Pulmonary artery endothelial cell (primary cell): ENCODE data around the gene DDO. TPM values are rescaled to one million over a fixed set of nuclear protein-coding genes. Genes with fewer than 3 reads are reported as not detected.
"Not testable (repeated sequence)": the region's sequence is repeated elsewhere in the genome, so short reads cannot be mapped to it uniquely, and the experiment has no call there.

Experiments used
- DNase-seq: peaks from one replicate; pipeline ENCODE4 v3.0.0-alpha.2; 2011; ENCODE audit warnings: low read depth, low spot score
- total RNA-seq: library from RNA; depleted of rRNA; stranded (reverse); fragments of >200 nt; gene quantifications from 2 replicates; pipeline ENCODE4 v1.2.3, GENCODE V29; 2014

DDO gene
- total RNA-seq, 1 donor from 2014 or later, result 0.53 TPM

DNA sequence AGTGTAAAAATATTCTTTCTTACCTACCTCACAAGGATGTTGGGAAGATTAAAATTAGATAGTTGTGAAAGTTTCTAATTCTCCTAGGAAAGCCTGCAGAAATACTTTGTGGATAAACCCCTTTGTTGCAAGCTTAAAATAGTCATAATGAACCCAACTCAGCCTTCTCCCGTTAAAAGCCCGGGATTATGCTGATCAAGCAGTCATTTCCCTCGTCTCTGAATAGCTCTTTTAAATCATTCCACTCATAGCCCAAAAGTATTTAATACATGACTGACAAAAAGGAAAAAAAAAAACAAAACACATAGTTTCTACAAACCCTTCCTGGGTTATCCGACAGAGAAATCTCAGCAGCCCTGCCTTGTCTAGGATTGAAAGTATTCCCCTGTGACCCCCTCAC, 46.3 kb downstream of the DDO start:
- no peak for DNase-seq

DNA sequence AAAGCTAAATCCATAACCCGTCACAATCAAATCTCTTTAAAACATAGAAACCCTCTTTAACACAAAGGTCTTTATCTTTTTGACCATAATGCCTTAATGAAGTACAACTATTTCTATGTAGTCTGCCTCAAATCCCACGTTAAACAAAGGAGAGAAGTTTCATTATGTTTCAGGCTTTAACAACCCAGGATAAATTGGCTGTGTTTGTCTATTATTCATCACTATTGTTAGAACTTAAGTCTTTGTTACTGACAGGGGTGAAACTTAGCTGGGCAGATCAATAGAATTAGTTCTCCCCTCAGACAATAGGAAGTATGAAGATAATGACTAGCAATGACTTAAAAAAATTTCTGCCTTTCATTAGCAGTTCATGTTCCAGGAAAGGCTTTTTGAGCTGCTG, 47.1 kb downstream of the DDO start:
- no peak for DNase-seq

DNA sequence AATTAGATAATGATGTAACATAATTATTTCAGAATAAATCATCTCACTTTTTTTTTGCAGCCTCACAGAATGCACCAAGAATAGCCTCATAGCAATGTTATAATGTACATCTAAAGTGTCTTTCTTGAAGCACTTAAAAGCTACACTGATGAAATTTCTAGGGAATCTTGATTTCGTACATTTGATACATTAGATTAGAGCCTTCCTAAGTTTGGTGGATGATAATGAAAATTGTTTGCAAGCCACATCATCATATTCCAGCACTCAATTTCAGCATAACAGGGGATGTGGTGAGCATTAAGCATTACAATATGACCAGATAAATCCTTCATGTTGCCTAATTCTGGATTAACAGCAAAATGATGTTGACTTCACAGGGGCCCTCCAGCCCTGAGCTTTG, 47.5 kb downstream of the DDO start:
- no peak for DNase-seq

DNA sequence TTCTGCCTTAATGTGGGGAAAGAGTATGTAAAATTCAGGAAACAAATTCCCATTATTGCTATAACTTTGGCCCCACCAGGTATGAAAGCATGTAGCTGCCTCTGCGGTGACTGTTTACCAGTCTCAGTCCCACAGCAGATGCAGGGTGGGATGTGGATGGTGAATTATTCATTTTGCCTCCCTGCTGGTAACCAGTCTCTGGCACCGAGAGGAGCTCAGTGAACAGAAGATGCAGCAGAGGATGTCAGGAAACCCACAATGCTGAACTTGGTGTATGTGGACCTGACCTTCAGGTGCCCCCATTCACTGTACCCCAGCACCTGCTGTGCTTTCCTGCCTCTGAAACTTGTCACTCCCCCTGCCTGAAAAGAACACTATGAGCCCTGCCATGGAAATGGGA, 48.4 kb downstream of the DDO start:
- DNase-seq, result no peak

DNA sequence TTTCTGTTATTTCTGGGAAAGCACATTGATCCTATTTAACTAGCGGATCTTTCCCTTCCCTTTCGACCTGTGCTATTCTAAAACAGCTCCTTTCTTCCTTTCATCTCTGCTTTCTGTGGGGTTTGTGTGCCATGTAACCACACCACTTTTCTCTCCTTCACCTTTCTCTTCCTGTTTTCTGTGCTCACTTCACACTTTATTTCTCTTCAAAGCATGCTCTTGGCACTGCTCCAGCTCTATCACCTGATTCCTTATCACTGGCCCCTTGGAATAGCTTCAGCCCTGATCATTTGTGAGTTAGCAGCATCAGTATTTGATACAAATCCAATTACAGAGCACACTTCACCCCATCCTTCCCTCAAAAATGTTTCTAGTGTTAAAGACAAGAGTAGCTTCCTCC, 49.1 kb downstream of the DDO start:
- no peak for DNase-seq

DNA sequence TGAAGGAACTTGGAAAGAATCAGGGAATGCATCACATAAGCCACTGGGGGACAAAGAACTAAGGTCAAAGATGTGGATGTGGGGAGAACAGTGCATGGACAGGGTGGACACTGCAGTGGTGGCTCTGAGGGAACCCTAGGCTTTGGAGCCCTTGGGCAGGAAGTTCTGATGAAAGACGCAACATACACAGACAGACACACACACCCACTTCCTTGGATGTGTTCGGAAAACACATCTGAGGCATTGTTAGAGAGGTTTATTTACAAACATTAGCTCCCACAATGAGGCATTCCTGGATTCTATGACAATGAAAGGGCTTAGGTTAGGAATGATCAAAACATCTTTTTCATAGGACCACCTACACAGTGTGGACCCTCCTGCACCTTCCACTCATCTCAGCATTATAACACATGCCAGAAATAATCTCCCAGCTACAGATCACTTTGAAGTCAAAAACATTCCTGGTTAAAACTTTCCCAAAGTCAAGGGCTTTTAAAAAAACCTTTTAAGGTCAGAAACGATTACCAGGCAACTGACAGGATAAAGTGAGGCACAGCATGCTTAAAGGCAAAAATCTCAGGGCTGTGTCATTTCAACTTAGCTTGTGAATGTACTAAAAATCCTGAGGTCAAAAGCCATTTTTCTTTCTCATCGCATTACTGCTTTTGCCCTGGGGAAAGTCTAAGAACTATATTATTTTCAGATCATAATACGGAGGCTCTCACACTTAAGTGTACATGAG, 50.8 kb downstream of the DDO start:
- DNase-seq, result no peak

DNA sequence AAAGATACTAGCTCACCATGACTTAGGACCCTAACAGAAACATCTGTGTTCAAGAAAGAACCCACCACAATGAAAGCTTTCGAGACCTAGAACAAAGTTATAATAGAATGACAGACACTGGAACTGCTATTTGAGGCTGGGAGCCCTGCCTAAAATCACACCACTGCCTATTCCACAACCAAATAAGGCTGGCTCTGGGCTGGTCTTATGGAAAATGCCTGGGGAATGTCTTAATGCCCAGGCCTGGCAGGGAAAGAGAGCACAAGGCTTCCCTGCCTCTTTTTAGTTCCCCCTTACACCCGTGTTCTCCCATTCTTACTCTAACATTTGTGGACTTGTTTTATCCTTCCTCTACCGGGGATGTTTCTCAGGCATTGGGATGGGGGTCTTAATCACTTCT, 51.6 kb downstream of the DDO start:
- DNase-seq, result no peak

DNA sequence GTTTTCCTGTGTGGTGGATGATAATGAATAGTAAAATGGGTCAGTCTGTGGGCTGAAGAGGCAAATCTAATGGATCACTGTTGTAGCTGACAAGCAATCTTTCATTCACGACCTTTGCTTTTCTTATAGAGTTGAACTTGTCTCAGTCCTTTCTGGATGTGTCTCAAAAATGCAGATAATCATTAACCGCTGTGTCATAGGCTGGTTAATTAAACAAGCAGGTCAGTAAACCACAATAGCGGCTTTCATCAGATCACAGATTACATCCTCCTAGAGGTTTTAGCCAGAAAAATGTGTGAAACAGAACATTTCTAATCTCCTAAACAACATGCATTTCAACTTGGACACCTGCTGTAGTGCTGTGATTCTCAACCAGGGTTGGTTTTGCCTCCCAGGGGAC, 54.7 kb downstream of the DDO start:
- DNase-seq, result no peak

DNA sequence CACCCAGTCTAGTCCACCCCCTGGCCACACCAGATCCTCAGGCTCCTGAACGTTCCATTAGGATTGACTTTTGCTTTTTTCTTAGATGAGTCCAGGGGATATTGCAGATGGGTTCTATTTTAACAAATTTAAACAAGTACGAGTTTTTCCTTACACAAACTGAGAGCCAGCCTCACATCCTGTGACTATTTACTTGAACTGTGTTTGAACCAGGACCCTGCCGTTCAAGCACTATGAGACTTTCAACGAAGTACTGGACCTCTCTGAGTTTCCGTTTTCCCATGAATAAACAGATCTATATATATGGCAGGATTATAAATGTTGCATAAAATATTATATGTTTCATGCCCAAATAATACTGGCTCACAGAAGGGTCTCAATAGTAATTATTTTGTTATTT, 55.8 kb downstream of the DDO start:
- DNase-seq, result no peak

DNA sequence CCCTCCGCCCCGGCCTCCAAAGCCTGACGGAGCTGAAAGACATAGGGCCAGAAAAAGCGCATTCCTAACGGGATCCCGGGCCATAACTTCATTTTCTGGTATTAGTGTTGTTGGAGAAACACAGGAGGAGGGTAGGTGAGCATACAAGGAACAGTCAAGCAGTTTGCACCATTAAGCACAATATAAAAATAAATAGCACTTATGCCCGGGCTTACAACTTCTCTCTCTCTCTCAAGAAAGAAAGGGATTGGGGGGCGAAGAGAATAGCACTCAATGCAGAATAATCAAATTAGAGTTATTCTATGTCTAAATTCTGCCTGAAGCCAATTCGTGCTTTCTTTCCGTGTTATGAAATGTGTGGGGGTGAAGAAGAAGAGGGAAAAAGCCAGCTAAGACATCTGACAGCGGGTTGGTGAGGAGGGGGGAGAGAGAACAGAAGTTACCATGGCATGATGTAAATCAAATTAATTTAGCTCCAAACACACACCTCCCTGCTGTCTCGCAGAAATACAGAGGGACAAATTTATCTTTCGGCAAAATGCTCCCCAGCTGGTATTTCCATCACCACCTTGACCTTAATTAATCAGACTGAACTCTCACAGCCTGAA, 56.7 kb downstream of the DDO start:
- no peak for DNase-seq

DNA sequence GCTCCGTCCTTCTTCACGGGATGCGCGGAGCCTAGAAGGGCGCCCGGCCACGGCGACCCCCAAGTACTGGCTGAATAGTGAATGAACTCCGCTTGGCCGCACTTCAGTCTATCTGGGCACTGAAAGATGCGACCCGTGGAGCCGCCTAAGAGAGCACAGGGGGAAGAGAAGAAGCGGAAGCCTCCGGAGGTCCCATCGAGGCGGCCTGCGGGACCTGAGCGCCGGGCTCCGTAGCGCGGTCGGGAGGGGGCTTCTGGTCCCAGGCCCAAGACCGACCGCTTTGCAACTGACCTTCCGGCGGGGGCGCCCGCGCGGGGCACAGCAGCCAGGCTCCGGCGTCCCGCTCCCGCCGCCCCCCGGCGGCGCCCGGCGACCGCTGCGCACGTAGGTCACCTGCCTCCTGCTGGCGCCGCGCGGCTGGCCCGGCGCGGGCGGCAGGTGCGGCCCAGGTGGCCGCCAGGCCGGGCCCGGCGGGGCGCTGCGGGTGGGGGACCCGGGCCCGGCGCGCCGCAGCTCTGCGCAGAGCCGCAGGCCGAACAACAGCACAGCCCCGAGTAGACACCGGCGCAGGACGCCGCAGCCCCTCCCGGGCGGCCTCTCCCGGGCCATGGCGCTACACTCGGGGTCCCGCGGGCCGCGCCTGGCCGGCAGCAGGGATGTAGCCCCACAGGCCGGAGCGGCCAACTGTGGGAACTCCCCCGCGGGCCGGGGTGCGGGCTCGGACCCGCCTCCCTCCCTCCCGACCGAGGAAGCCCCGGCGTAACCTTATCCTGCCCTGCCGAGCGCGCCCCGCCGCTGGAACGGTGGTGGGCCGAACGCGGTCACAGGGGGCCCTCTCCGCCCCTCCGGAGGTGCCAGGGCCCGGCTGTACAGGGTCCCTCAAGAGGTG, 57.5 kb downstream of the DDO start, which contains the start of gene METTL24:
TSS of gene METTL24 (minus strand) at position 686 of the 889 bp plus-strand sequence. CDS start at position 609, 77 bp downstream.
- no peak for DNase-seq

DNA sequence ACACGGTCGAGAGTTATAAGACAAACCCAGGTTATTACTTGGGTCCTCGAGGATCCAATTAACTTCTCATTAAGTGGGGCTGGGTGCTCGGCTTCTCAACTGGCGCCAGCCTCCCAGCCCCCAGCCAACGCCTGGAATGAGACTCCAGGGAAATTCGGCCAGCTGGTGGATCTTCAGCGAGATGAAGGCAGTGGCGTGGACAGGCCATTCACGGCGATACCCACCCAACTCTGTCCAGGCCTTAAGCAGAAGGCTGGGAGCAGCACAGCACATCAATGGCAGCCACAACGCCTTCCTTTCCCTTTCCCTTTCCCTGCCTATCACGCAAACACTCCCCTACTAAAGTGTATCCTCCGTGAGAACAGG, 58.1 kb downstream of the DDO start:
- DNase-seq, result no peak

DNA sequence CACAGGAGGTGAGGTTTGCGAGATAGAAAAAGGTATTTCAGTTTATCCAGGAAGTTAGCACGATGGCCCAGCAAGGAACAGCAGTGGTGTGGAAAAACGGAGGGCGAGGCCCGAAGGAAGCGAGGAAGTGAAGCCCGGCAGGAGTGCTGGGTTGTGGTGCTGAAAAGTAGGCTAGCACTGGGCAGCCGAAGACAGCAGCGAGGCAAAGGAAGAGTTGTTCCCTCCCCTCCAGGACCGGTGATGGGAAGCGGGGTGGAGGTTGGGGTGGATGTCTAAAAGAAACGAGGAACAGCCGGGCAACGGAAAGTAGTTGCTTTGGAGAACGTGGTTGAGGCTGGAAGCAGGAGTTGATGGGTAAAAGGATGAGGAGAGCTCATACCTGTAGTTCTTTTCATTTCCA, 58.6 kb downstream of the DDO start:
- no peak for DNase-seq

DNA sequence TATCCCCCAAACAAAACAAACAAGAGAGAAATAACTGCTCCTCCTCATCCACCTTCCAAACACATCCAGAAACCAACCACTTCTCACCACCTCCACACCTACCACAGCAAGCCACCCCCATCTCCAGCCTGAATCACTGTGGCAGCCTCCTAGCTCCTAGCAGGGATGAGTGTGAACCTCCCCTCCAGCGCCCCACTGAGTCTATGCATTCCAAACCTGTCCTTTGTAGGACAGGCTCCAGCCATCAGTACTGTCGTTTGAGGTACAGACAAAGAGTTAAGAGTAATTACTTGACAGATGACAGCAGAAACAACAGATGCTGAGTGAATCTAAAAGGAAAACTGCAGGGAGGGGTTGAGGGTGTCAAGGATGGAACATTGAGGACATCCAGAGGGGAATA, 59.6 kb downstream of the DDO start:
- DNase-seq, result no peak

DNA sequence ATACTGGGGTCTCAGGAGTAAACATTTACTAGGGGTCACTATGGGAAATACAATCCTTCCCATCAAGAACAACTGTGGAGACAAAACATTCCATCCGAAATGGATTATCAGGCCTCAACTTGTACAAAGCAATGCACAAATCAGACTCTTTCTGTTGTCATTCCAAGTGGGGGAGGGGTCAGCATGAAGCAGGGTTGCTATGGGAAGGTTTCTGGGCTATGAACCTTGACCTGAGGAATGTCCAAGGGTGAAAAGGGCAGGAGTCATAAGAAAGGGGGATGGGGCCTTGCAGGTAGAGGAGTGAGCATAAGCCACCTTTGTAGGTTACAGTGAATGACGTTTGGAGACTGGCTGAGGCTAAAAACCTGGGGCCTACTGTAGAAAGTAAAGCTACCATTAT, 60.4 kb downstream of the DDO start:
- DNase-seq, result no peak

DNA sequence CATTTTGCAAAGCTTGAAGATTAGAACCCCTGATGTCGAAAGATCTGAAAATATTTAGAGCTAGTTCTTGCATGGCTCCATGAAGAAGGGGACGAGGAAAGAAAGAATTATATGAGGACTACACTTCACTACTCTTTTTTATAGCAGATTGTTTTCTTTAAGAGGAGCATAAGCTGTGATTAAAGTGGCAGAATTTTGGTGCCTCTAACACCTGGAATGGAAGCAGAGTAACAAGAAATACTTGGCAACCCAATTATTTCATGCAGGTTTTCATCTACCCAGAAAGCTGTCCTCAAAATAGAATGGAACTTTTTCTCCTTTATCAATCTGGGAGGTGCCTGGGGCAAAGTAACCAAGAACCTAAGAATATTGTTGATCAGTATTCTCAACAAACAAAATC, 61.2 kb downstream of the DDO start:
- DNase-seq, result no peak

DNA sequence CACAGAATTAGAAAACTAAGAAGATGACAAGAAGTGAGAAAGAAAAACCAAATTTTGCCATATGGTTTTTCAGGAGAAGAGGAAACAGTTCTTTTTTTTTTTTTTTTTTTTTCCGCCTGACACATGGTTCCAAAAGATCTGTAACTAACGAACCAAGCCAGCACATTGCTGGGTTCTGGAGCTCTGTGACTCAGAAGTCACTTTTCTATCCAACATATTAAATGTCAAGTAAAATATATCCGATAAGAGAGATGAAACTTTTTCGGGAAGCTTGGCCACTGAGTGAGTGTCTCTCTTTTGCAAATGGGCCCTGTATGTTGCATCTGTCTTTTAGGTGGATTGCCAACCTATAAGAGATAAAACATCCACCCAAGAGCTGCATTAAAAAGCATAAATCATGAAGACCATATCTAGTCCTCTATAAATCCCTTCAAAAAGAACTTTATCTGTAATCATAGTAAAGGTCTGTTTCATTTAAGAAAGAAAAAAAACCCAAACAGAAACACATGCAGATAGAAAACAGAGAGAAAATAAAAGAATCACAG, 61.8 kb downstream of the DDO start:
- no peak for DNase-seq

DNA sequence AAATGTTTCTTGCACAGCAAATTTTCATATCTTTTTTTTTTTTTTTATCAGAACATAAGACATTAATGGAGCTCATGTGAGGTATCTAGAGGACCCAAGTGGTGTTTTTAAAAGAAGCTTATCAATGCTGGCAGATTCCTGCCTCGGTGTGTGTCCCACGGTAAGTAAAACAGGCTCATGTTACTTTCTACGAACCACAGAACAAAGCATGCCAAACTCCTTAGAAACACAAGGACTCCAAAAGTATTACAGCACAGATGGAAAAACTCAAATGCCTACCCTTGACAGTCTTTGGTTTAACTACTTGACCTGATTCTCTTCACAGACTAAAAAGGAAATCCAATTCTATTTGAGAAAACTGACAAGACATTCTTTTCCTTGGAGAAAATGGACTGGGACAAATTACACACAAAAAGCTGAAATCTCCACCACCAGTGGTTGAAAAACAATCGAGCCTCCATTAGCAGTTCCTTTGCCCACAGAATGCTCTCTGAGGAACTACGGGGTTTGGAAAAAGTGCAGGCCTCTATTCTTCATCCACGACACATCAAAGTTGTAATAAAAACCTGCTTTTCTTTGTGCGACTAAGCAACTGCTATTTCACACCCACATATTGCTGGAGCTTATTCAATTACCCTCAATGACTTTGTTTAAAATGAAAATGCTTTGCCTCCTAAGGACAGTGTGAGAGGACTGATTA, 62.7 kb downstream of the DDO start:
- no peak for DNase-seq

DNA sequence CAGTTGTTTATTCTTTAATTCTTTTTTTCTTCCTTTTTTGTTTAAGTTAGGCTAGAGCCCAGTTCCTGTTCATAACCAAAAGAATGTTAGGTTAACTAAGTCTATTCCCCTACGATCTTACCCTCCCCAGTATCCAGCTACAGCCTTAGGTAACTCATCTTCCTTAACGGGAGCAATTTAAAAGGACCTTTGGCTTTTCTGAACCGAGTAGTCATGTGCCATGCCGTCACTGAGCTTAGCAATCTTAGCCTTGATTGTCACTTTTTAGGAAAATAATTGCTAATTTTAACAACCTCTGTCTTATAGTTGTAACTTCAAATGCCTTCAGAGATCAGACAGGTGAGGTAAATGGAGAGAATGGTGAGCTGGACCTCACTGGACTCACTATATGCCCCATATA, 63.4 kb downstream of the DDO start:
- no peak for DNase-seq

DNA sequence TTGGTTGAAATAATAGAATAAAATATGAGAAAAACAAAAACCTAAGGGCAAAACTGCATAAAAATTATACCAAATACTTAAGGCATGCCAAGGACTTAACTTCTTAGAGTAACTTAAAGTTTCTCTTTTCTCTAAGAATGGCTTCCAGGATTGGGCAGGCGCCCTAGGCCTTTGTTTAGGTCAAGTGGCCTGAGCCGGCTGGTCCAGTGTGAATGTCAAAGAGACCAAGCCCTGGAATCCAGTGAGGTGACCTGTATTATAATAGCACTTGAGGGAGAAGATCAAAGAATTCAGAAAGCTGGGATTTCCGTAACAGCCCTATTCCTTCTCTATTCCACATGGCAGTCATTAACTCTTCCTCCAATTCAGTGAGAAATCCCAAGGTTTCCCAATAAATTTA, 63.8 kb downstream of the DDO start:
- no peak for DNase-seq

DNA sequence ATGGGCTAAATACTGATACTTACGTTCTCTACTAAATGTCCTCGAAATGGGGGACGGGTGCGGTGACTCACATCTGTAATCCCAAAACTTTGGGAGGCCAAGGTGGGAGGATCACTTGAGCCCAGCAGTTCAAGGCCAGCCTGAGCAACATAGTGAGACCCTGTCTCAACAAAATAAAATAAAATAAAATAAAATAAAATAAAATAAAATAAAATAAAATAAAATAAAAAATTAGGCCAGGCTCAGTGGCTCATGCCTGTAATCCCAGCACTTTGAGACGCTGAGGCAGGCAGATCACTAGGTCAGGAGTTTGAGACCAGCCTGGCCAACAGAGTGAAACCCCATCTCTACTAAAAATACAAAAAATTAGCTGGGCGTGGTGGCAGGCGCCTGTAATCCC, 64.8 kb downstream of the DDO start:
- DNase-seq, result not testable (repeated sequence)
